CD4-positive, alpha-beta T cell (primary cell): ENCODE data around the gene RYK. TPM values are rescaled to one million over a fixed set of nuclear protein-coding genes. Genes with fewer than 3 reads are reported as not detected.
"Not testable (repeated sequence)": the region's sequence is repeated elsewhere in the genome, so short reads cannot be mapped to it uniquely, and the experiment has no call there.

Source experiments
- ATAC-seq: fragments of 200-7000 bp; cut with Tn5 transposase; one replicate; pipeline ENCODE4 v1.10.0; 2022; ENCODE audit warnings: mild to moderate bottlenecking; ENCODE audit not compliant: poor library complexity
- CTCF ChIA-PET: fragments of 350-600 bp; sonication (Branson Sonifier 250); formaldehyde crosslinking; loops from one replicate; lab custom pipeline; 2021; ENCODE audit warnings: antibody characterized with exemption, inconsistent platforms; lab: Charles Lee
- POLR2A ChIA-PET: fragments of 350-600 bp; sonication (Branson Sonifier 250); formaldehyde crosslinking; loops from one replicate; lab custom pipeline; 2021; ENCODE audit warnings: antibody characterized with exemption, inconsistent platforms; lab: Charles Lee
- DNase-seq, 14 experiments: peaks; one replicate each; pipeline ENCODE4 v3.0.0-alpha.2; 2013 to 2020; ENCODE audit warnings: mixed read lengths in 2 of 14
- H3K27ac ChIP-seq, 2 donors: one replicate each; pipeline versions ENCODE4 v1.5.1 to v1.7.0; 2013; ENCODE audit warnings: low read length in 2 of 2, low read depth in 1 of 2, mild to moderate bottlenecking in 1 of 2
- H3K27me3 ChIP-seq, 2 experiments: 1 replicate in 1 of 2; 2 replicates in 1 of 2; pipeline versions ENCODE4 v1.6.1 to v1.7.0; 2013; ENCODE audit warnings: low read length in 2 of 2, control low read depth in 1 of 2, mild to moderate bottlenecking in 1 of 2, moderate library complexity in 1 of 2; ENCODE audit not compliant: insufficient read depth in 2 of 2, control insufficient read depth in 1 of 2
- H3K36me3 ChIP-seq: one replicate; pipeline ENCODE4 v1.6.1; 2013; ENCODE audit warnings: low read length, control low read depth; ENCODE audit not compliant: insufficient read depth
- H3K4me1 ChIP-seq: one replicate; pipeline ENCODE4 v1.6.1; 2013; ENCODE audit warnings: low read length, control low read depth; ENCODE audit not compliant: insufficient read depth
- H3K4me3 ChIP-seq: one replicate; pipeline ENCODE4 v1.5.1; 2013; ENCODE audit warnings: mild to moderate bottlenecking, low read length, moderate library complexity
- H3K9me3 ChIP-seq, 2 experiments: 1 replicate in 1 of 2; 2 replicates in 1 of 2; pipeline versions ENCODE4 v1.6.1 to v1.7.0; 2013; ENCODE audit warnings: low read length in 2 of 2, mild to moderate bottlenecking in 2 of 2, control low read depth in 1 of 2, moderate library complexity in 1 of 2; ENCODE audit not compliant: control insufficient read depth in 1 of 2, insufficient read depth in 1 of 2
- H3K27ac Mint-ChIP-seq: one replicate; pipeline ENCODE4 v1.8.0; 2020; ENCODE audit warnings: mixed read lengths
- H3K27me3 Mint-ChIP-seq: one replicate; pipeline ENCODE4 v1.8.0; 2021; ENCODE audit warnings: mixed read lengths
- H3K36me3 Mint-ChIP-seq: one replicate; pipeline ENCODE4 v1.8.0; 2021; ENCODE audit warnings: low read depth, mixed read lengths
- H3K4me1 Mint-ChIP-seq: one replicate; pipeline ENCODE4 v1.8.0; 2021; ENCODE audit warnings: low read depth, mixed read lengths
- H3K4me3 Mint-ChIP-seq: one replicate; pipeline ENCODE4 v1.8.0; 2020; ENCODE audit warnings: mild to moderate bottlenecking, mixed read lengths
- H3K9me3 Mint-ChIP-seq: one replicate; pipeline ENCODE4 v1.8.0; 2020; ENCODE audit warnings: mixed read lengths
- intact Hi-C, 2 experiments: fragments of 100-400 bp; cut with DNase I in 1 of 2; cut with micrococcal nuclease in 1 of 2; formaldehyde crosslinking; loops; one replicate each; pipeline versions ENCODE4 v1.15.1 to v1.9.0; 2023 to 2025; cut with DNase I, micrococcal nuclease
- total RNA-seq, 174 experiments: library from RNA in 2 of 174; stranded (reverse) in 2 of 174; gene quantifications; one replicate each; pipeline ENCODE4 v1.2.3 and lab custom pipeline; 2021 to 2026
- TF ChIP-seq, protein P1 (sequence below): fragments of 200-600 bp; IDR thresholded peaks from one replicate; pipeline ENCODE4 v1.8.0; 2022; ENCODE audit warnings: antibody characterized with exemption, mild to moderate bottlenecking

Gene RYK
- total RNA-seq, 2 experiments from 2014 or later = 57.6 to 59.2 TPM

- H3K9me3 Mint-ChIP-seq = no peaks in the 10 kb centered on the region
- TF ChIP-seq, protein P1, sequence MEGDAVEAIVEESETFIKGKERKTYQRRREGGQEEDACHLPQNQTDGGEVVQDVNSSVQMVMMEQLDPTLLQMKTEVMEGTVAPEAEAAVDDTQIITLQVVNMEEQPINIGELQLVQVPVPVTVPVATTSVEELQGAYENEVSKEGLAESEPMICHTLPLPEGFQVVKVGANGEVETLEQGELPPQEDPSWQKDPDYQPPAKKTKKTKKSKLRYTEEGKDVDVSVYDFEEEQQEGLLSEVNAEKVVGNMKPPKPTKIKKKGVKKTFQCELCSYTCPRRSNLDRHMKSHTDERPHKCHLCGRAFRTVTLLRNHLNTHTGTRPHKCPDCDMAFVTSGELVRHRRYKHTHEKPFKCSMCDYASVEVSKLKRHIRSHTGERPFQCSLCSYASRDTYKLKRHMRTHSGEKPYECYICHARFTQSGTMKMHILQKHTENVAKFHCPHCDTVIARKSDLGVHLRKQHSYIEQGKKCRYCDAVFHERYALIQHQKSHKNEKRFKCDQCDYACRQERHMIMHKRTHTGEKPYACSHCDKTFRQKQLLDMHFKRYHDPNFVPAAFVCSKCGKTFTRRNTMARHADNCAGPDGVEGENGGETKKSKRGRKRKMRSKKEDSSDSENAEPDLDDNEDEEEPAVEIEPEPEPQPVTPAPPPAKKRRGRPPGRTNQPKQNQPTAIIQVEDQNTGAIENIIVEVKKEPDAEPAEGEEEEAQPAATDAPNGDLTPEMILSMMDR = no peak
- H3K9me3 ChIP-seq = no peaks in the 10 kb centered on the region
- ChIA-PET CTCF (interaction anchor here (1.0 kb wide), 1 partner anchor 12 kb away, joined by 3 read pairs; no protein-coding TSS in a partner anchor), POLR2A (no interaction called here)
- H3K36me3 ChIP-seq = peaks cover 46% of the 10 kb centered on the region
- no peak overlapping the region for H3K4me3 Mint-ChIP-seq
- ATAC-seq (no peak), DNase-seq (no peak)
- no peaks in the 10 kb centered on the region for H3K4me1 ChIP-seq
- no peaks in the 10 kb centered on the region for H3K27me3 ChIP-seq
- no peak overlapping the region for H3K27ac ChIP-seq
- no peak overlapping the region for H3K27ac Mint-ChIP-seq
- peaks cover 6% of the 10 kb centered on the region for H3K4me1 Mint-ChIP-seq
- no peak overlapping the region for H3K4me3 ChIP-seq
- no peaks in the 10 kb centered on the region for H3K27me3 Mint-ChIP-seq
- H3K36me3 Mint-ChIP-seq = peaks cover 83% of the 10 kb centered on the region
- intact Hi-C loops = no loop called here
Measured at GRCh38 chr3:134201201-134202130, 49.2 kb downstream of the RYK start.

DNA sequence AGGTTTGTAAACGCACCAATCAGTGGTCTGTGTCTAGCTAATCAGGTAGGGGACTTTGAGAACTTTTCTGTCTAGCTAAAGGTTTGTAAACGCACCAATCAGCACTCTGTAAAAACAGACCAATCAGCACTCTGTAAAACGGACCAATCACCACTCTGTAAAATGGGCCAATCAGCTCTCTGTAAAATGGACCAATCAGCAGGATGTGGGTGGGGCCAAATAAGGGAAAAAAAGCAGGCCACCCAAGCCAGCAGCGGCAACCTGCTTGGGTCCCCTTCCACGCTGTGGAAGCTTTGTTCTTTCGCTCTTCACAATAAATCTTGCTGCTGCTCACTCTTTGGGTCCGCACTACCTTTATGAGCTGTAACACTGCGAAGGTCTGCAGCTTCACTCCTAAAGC, 50.8 kb downstream of the RYK start:
- H3K9me3 Mint-ChIP-seq, H3K4me3 ChIP-seq, H3K27me3 Mint-ChIP-seq, H3K4me1 ChIP-seq, POLR2A ChIA-PET, H3K4me3 Mint-ChIP-seq, H3K27me3 ChIP-seq, DNase-seq, H3K27ac ChIP-seq, H3K27ac Mint-ChIP-seq, H3K9me3 ChIP-seq, ATAC-seq, H3K4me1 Mint-ChIP-seq: not testable (repeated sequence)
- CTCF ChIA-PET = interaction anchor here (1.3 to 4.0 kb wide), 2 partner anchors 13 to 274 kb away, joined by 3 to 14 read pairs; no protein-coding TSS in a partner anchor
- intact Hi-C loops = loop anchor here in 1 of 2 experiments (5.0 kb wide), 3 partner anchors 107 to 272 kb away; no protein-coding TSS in a partner anchor
- H3K36me3 Mint-ChIP-seq = peaks cover 81% of the 10 kb centered on the region
- peaks cover 42% of the 10 kb centered on the region for H3K36me3 ChIP-seq

- Mint-ChIP-seq H3K27me3 (no peaks in the 10 kb centered on the region), H3K27ac (no peak overlapping the region), H3K36me3 (peaks cover 83% of the 10 kb centered on the region), H3K4me3 (no peak overlapping the region), H3K4me1 (peaks cover 6% of the 10 kb centered on the region), H3K9me3 (no peaks in the 10 kb centered on the region)
- ATAC-seq = no peak
- Histone ChIP-seq H3K9me3 (no peaks in the 10 kb centered on the region), H3K4me3 (no peak overlapping the region), H3K4me1 (no peaks in the 10 kb centered on the region), H3K27ac (no peak overlapping the region), H3K36me3 (peaks cover 48% of the 10 kb centered on the region), H3K27me3 (no peaks in the 10 kb centered on the region)
- ChIA-PET CTCF (interaction anchor here (0.6 to 4.0 kb wide), 3 partner anchors 13 to 293 kb away, joined by 3 to 14 read pairs (median 4); no protein-coding TSS in a partner anchor), POLR2A (no interaction called here)
- DNase-seq = no peak
- TF ChIP-seq, protein P1 = no peak
- intact Hi-C loops = loop anchor here in 1 of 2 experiments (5.0 kb wide), 3 partner anchors 108 to 273 kb away; no protein-coding TSS in a partner anchor
Measured at GRCh38 chr3:134199240-134199639, 51.4 kb downstream of the RYK start.
